Activated CD4-positive, alpha-beta T cell treated with anti-CD3 and anti-CD28 coated beads for 1 hour (primary cell): Measurements from ENCODE around the gene RBMS3.
"Not testable (repeated sequence)": the region's sequence is repeated elsewhere in the genome, so short reads cannot be mapped to it uniquely, and the experiment has no call there.

Source experiments
- DNase-seq: peaks from one replicate; pipeline ENCODE4 v3.0.0-alpha.2; 2020

RBMS3 gene

GRCh38 chr3:29313981-29314726 lies 33.3 kb downstream of the RBMS3 start:
- DNase-seq: no peak

DNA sequence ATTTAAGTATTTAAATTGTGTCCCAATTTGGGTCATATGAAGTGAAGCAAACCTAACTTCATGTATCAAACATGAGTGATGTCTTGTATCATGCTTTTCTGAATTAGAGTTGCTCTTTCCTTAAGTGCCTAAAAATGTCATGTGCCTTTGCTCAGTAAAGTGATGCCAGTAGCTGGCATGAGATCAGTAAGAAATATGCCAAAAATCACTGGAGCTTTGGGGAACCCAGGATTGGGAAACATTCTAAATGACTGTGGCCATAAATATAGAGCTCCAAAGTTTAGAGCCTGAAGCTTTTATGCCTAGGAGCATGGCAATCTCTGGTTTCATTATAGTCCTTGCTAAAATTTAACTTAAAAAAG lies 33.8 kb downstream of the RBMS3 start:
- DNase-seq: no peak

DNA sequence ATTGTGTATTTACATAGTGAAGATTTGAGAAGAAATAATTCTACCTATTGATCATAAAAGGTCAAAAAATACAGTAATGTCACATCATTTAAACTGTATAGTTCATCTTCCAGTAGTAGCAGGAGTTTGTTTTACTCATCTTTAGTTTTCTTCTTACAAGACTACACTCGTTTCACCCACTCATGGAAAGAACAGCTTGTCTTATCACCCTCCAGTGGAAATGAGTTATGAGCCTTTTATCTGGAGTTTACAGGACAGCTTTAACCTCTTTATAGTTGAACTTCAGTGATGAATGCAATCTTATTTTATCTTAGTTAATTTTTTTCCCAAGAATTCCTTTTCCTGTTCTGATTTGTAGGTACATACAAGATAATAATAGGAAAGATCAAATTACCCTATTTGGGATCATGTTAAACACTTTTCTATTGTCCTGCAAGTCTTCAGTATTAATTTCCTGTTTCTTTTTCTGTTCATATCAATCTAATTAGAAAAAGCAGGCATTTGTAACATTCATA lies 36.8 kb downstream of the RBMS3 start:
- no peak for DNase-seq

DNA sequence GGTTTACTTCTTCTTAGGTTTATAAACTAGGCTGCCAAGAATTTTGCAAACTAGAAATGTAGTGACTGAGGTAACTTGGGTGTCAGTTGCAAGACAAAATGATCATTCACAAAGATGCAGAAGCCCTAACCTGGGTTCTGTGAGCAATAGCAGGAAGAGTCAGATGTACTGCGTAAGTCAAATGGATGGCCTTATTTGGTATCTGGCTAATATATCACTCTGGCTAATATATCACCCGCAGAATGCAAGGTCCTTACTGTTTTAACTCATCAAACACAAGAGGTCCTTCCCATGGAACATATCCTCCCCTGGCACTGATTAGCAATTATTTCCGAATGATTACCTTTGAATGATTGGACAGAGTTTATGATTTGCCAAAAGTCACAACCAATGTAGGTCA lies 37.4 kb downstream of the RBMS3 start:
- DNase-seq: no peak

GRCh38 chr3:29319262-29319661 lies 38.4 kb downstream of the RBMS3 start:
- no peak for DNase-seq

- DNase-seq: no peak
Observed at GRCh38 chr3:29319798-29320197, 38.9 kb downstream of the RBMS3 start.

DNA sequence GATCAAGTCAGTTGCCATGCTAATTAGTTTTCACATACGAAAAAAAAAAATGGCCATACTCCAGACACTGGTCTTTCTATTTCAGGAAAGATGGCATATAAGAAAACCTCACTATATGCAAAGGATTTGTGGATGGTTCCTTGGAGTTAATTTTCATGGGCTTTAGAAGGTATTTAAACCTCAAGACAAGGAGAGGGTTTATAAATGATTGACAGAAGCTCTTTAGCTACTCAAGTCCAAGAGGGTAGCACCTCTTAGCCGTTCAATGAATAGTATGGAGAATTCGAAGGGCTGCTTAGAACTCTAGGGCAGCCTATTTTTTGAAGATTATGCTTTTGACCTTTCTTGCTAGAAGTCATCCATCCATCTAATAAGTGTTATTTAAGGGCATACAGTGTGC lies 41.7 kb downstream of the RBMS3 start:
- no peak for DNase-seq

GRCh38 chr3:29324180-29324651 lies 43.3 kb downstream of the RBMS3 start:
- no peak for DNase-seq

DNA sequence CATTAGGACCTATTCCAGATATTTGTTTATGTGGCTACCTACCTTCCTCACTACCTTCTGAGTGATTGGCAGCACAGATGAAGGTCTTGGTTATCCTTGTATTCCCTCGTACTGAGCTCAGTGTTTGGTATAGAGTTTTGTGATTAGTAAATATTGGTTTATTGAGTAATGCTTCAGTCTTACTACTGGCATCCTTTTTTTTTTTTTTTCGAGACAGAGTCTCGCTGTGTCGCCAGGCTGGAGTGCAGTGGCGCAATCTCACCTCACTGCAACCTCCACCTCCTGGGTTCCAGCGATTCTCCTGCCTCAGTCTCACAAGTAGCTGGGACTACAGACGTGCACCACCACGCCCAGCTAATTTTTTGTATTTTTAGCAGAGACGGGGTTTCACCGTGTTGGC lies 45.7 kb downstream of the RBMS3 start:
- DNase-seq: not testable (repeated sequence)

DNA sequence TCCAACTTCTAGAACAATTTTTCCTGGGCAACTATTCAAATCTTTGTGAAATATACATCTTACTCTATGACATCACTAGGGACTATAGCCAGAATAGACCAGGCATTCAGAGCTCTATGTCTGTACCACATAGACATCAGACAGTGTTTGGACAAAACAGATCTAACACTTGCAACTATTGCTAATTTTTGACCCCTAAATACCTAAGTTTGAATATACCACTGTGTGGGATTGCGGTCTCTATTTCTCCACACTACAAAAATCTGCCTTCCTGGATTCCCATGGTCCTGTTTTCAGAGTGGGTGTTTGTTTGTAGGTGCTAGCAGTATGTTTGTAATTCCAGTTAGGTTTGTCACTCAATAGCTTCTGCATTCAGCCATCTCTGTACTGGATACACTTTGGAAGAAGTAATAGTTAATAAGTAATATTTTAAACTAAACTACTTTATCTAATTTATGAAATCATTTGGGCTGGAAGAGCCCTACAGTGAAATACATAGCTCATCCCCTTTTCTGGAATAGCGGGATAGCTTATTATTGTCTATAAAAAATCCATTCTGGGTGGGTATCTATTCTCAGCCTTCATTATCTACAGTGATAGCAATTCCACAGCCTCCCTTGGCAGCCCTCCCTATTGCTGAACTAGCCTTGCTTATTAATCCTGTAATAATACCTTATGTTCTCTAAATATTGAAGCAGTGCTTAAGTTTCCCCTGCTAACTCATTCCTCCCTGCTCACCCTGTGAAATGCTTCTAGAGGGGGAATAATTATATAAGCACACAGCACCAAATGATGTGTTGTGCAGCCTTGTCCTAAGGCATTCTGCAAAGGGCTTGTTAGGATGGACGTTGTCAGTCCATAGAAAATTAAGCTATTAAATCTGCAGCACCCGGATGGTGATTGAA lies 49.4 kb downstream of the RBMS3 start:
- DNase-seq: no peak

DNA sequence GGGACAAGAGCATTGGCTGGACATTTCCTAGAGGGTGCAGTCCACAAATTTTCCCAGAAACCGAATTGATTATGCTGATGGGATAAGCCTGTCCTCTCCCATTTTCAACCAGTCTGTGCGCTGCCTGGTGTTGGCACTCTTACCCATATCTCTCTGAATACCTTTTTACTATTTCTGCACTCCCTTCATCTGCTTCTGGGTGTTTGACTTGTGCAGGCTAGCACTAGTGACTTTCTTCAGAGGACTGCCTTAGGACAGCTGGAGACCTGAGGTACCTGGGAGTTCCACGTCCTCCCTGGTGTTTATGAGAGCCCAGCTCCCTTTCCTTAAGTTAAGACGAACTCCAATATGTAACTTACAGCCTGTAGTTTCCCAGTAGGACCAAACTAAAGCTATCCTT lies 50.2 kb downstream of the RBMS3 start:
- no peak for DNase-seq

DNA sequence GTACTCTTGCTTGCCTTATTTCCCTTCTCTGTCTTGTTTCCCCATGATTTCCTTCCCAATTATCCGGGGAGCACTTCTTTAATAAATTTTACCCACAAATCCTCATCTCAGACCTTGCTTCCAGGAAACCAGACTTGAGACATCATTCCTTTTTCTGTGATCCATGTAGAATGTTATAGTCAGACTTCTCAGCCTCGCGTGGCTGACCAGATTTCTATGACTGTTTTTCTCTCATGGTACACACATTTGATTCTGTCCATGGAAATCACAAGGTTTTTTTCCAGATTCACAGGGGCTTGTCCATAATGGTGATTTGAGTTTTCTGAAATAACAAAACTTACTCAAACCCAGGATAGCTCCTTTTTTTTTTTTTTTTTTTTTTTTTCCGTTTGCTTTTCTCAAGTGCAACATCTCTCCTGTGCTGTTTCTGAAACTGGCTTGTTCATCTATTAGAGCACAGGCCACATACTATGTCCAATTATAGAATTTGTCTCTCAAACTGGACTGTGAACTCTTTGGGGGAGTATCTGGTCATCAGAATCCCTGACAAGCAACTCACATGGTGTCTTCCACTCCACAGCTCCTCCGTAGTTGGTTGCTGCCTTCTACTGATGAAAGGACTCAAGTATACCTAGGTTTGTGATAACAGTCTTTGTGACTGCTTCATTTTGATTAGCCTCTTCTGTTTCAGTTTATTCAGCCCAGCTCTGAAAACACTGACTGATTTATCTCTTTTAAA lies 50.8 kb downstream of the RBMS3 start:
- DNase-seq: no peak

DNA sequence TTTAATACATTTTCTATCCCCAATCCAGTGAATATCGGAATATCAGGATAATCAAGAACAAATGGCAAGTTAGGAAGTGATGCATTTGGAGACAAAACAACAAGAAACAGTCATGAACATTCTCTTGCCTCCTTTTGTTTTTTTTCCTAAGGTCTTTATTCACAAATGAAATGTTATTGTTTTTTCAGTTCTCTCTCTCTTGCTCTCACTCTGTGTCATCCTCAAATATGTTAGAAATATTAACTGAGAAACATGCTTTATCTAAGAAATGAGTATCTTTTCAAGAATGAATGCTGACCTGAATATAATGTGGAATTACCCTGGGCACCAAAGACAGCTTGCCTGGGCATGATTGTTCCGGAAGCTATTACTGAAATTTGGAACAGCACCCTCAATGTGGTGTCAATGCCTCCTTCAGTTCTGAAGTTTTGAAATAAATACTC lies 51.3 kb downstream of the RBMS3 start:
- no peak for DNase-seq

DNA sequence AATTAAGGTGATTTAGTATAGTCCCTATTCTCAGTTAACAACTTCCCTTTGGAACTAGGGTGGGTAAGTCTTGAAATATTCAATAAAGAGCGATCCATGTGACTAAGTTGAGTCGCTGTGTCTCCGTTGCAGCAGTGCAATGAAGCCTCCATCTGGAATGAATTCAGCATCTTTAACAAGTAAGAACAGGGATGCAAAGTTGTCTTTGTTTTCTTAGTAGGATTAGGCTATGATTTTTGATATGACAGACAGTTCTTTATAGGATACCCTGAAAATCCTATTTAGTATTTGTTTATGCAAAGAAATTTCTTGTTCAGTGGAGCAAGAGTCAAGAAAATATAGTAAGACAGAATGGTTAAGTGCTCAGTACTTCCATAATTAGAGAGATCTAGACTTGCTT lies 52.7 kb downstream of the RBMS3 start:
- no peak for DNase-seq

GRCh38 chr3:29334706-29335105 lies 53.8 kb downstream of the RBMS3 start:
- no peak for DNase-seq

DNA sequence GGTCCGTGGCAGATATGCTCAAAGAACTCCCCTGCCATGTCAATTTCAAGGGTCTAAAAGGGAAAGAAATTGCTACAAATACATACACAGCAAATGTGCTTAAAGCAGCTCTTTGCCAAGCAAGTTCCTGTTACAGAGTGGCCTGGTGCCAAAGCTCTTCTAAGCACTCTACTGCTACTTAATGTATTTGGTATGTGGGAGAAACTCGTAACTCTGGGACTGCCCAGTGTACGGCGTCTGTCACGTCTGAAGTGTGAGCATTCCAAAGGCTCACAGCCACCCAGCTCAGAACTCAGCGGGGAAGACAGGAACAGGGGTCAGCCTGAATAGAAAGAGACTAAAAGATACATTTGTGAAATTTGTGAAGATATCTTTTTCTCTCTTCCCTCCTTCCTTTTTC lies 54.6 kb downstream of the RBMS3 start:
- no peak for DNase-seq

GRCh38 chr3:29335943-29336342 lies 55.1 kb downstream of the RBMS3 start:
- no peak for DNase-seq

- no peak for DNase-seq
Observed at GRCh38 chr3:29337565-29337964, 56.7 kb downstream of the RBMS3 start.

- no peak for DNase-seq
Observed at GRCh38 chr3:29338377-29338776, 57.5 kb downstream of the RBMS3 start.

- DNase-seq: no peak
Observed at GRCh38 chr3:29339016-29339833, 58.4 kb downstream of the RBMS3 start.

- no peak for DNase-seq
Observed at GRCh38 chr3:29344154-29344553, 63.3 kb downstream of the RBMS3 start.

- no peak for DNase-seq
Observed at GRCh38 chr3:29344935-29345334, 64.1 kb downstream of the RBMS3 start.
